OCI-LY3 (cell line): ENCODE data around the gene HADHB.

Source experiments
- CTCF ChIP-seq: fragments of 200-600, 300-600 bp; sonication (generic); IDR thresholded peaks from 2 replicates; pipeline ENCODE4 v1.5.1; 2014; ENCODE audit warnings: antibody characterized with exemption, low read length, low read depth
- EZH2phosphoT487 ChIP-seq: fragments of 200-600 bp; shearing (Covaris generic); IDR thresholded peaks from 2 replicates; pipeline ENCODE4 v1.6.1; 2018; ENCODE audit warnings: antibody characterized with exemption, mixed run types, low read depth

DNA sequence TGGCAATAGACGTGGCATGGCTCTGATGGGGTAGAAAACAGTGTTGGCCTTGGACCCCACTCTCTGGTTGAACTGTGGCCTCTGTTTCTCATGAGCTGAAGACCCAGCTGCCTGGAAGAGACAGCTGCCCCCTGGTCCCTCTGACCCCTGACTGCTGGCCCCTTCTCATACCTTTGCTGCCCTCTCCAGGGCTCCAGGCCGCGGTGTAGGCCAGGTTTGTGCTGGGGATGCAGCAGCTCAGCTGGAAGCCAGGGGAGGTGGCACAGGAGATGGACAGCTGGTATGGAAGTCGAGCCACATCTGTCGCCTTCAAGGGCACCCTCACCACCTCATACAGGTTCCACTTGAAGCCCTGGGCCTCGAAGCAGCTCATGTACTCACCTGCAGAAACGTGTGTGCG is 69.5 kb downstream of the HADHB start:
- TF ChIP-seq CTCF (no peak; the same call in 1 of the 2 replicates), EZH2phosphoT487 (no peak)
